Colonic mucosa (tissue), 4 donors: ENCODE data around the gene PET100. TPM values are rescaled to one million over a fixed set of nuclear protein-coding genes. Genes with fewer than 3 reads are reported as not detected.

ENCODE experiments used
- DNase-seq: peaks from one replicate; pipeline ENCODE4 v3.0.0-alpha.2; 2020
- H3K27ac ChIP-seq: fragments of 200-600 bp; one replicate; pipeline ENCODE4 v1.8.0; 2021
- H3K27me3 ChIP-seq: fragments of 200-600 bp; one replicate; pipeline ENCODE4 v1.8.0; 2021
- H3K36me3 ChIP-seq: fragments of 200-600 bp; one replicate; pipeline ENCODE4 v1.8.0; 2021
- H3K4me1 ChIP-seq: fragments of 200-600 bp; one replicate; pipeline ENCODE4 v1.8.0; 2021; ENCODE audit warnings: mild to moderate bottlenecking
- H3K4me3 ChIP-seq: fragments of 200-600 bp; one replicate; pipeline ENCODE4 v1.8.0; 2021
- H3K9ac ChIP-seq, 2 donors: one replicate each; pipeline ENCODE4 v1.7.0; 2013; ENCODE audit warnings: control low read depth in 2 of 2, low read depth in 2 of 2, low read length in 2 of 2
- H3K9me3 ChIP-seq: fragments of 200-600 bp; one replicate; pipeline ENCODE4 v1.8.0; 2021
- CTCF ChIP-seq: fragments of 200-600 bp; IDR thresholded peaks from one replicate; pipeline ENCODE4 v1.8.0; 2022; ENCODE audit warnings: antibody characterized with exemption, mild to moderate bottlenecking
- intact Hi-C: fragments of 100-400 bp; cut with DNase I; formaldehyde crosslinking; loops from one replicate; pipeline ENCODE4 v1.14.1; 2022
- total RNA-seq, 2 donors: library from RNA; stranded (reverse); fragmentation: NEBNext Ultra II Directional in 1 of 2; extraction: Animal tissue kit (Norgen Biotek cat#: 25700) in 1 of 2; gene quantifications; one replicate each; pipeline ENCODE4 v1.2.1, GENCODE V29; 2021
- donor health status: healthy.
- donor health status: DM: no; HTN: no; CAD: no.
- donor health status: DM: no; HTN: no; CAD: no.

The PET100 gene
- total RNA-seq, 2 donors from 2014 or later, result 118 to 141 TPM

GRCh38 chr19:7614859-7615741, 14.5 kb upstream of the PET100 start:
- no peak for DNase-seq
- Histone ChIP-seq H3K9me3 (no peaks in the 10 kb centered on the region), H3K4me1 (peaks cover 19% of the 10 kb centered on the region), H3K36me3 (no peaks in the 10 kb centered on the region), H3K4me3 (no peak overlapping the region), H3K9ac (no peak overlapping the region), H3K27me3 (no peaks in the 10 kb centered on the region), H3K27ac (no peak overlapping the region)
- no peak for TF ChIP-seq CTCF
- intact Hi-C loops, result no loop called here

GRCh38 chr19:7617172-7617571, 12.4 kb upstream of the PET100 start:
- intact Hi-C loops, result no loop called here
- H3K27me3 ChIP-seq, result no peaks in the 10 kb centered on the region
- H3K27ac ChIP-seq, result no peak overlapping the region
- no peak overlapping the region for H3K9ac ChIP-seq
- peaks cover 19% of the 10 kb centered on the region for H3K4me1 ChIP-seq
- H3K9me3 ChIP-seq, result no peaks in the 10 kb centered on the region
- H3K36me3 ChIP-seq, result no peaks in the 10 kb centered on the region
- TF ChIP-seq CTCF, result no peak
- H3K4me3 ChIP-seq, result no peak overlapping the region
- DNase-seq, result no peak

- no peak overlapping the region for H3K27ac ChIP-seq
- H3K4me3 ChIP-seq, result no peak overlapping the region
- no peak for TF ChIP-seq CTCF
- DNase-seq, result no peak
- peak overlapping the region in 1 of 2 donors; percentile 18 for H3K9ac ChIP-seq
- intact Hi-C loops, result no loop called here
- H3K9me3 ChIP-seq, result no peaks in the 10 kb centered on the region
- peaks cover 19% of the 10 kb centered on the region for H3K4me1 ChIP-seq
- H3K36me3 ChIP-seq, result no peaks in the 10 kb centered on the region
- no peaks in the 10 kb centered on the region for H3K27me3 ChIP-seq
These were observed 11.9 kb upstream of the PET100 start for GRCh38 chr19:7617735-7618134.

GRCh38 chr19:7618348-7618747, 11.2 kb upstream of the PET100 start:
- peak overlapping the region; percentile 82 for H3K27ac ChIP-seq
- DNase-seq, result peak; percentile 41

More at GRCh38 chr19:7618348-7618747, 11.2 kb upstream of the PET100 start:
- no peaks in the 10 kb centered on the region for H3K27me3 ChIP-seq
- H3K4me3 ChIP-seq, result no peak overlapping the region
- no peak for TF ChIP-seq CTCF
- peaks cover 19% of the 10 kb centered on the region for H3K4me1 ChIP-seq
- no peaks in the 10 kb centered on the region for H3K9me3 ChIP-seq
- no peaks in the 10 kb centered on the region for H3K36me3 ChIP-seq
- peak overlapping the region in 1 of 2 donors; percentile 28 for H3K9ac ChIP-seq
- intact Hi-C loops, result no loop called here
